PC-3 (cell line): Measurements from ENCODE around the gene TCEA2. TPM values are rescaled to one million over a fixed set of nuclear protein-coding genes. Genes with fewer than 3 reads are reported as not detected.
"Not testable (repeated sequence)": the region's sequence is repeated elsewhere in the genome, so short reads cannot be mapped to it uniquely, and the experiment has no call there.

Experiments
- ATAC-seq: fragments of 200-7000 bp; cut with Tn5 transposase; 2 replicates; pipeline ENCODE4 v1.9.1; 2020; ENCODE audit warnings: mild to moderate bottlenecking, moderate library complexity
- BruUV-seq: library from RNA; stranded (reverse); fragments of 400-500 nt; replicated peaks from 2 replicates; lab custom pipeline; 2021; lab: Mats Ljungman, UMichigan
- CTCF ChIA-PET: fragments of 300-600 bp; sonication (Branson Sonifier 250); formaldehyde crosslinking; loops from one replicate; lab custom pipeline; 2022; ENCODE audit warnings: antibody characterized with exemption; lab: Charles Lee
- POLR2A ChIA-PET: fragments of 300-600 bp; sonication (Branson Sonifier 250); formaldehyde crosslinking; loops from one replicate; lab custom pipeline; 2022; ENCODE audit warnings: antibody characterized with exemption; ENCODE audit not compliant: unreplicated experiment; lab: Charles Lee
- DNase-seq: peaks from one replicate; pipeline ENCODE4 v3.0.0-alpha.2; 2015
- H2AFZ ChIP-seq: fragments of 300-600 bp; sonication (generic); 2 replicates; pipeline ENCODE4 v1.6.0; 2016; ENCODE audit warnings: antibody characterized with exemption, low read length
- H3F3A ChIP-seq: fragments of 300-600 bp; sonication (generic); one replicate; pipeline ENCODE4 v1.6.0; 2017; ENCODE audit warnings: antibody characterized with exemption, low read length, control low read depth, mild to moderate bottlenecking; ENCODE audit not compliant: unreplicated experiment
- H3K27ac ChIP-seq: fragments of 300-600 bp; sonication (generic); 2 replicates; pipeline ENCODE4 v1.5.1; 2016; ENCODE audit warnings: mild to moderate bottlenecking, low read length
- H3K27me3 ChIP-seq: fragments of 300-600 bp; sonication (generic); 2 replicates; pipeline ENCODE4 v1.6.1; 2016; ENCODE audit warnings: low read length, mixed read lengths
- H3K36me3 ChIP-seq: fragments of 300-600 bp; sonication (generic); 2 replicates; pipeline ENCODE4 v1.6.1; 2016; ENCODE audit warnings: low read depth, mixed run types, low read length, mixed read lengths
- H3K4me1 ChIP-seq: fragments of 300-600 bp; sonication (generic); 2 replicates; pipeline ENCODE4 v1.5.1; 2016; ENCODE audit warnings: low read length; ENCODE audit not compliant: insufficient read depth
- H3K4me2 ChIP-seq: fragments of 300-600 bp; sonication (generic); 2 replicates; pipeline ENCODE4 v1.6.0; 2016; ENCODE audit warnings: low read length
- H3K4me3 ChIP-seq: fragments of 300-600 bp; sonication (generic); 2 replicates; pipeline ENCODE4 v1.5.1; 2016; ENCODE audit warnings: mild to moderate bottlenecking, low read length, mixed read lengths
- H3K79me2 ChIP-seq: fragments of 300-600 bp; sonication (generic); 2 replicates; pipeline ENCODE4 v1.6.1; 2017; ENCODE audit warnings: low read length, mixed read lengths
- H3K9ac ChIP-seq: fragments of 300-600 bp; sonication (generic); 2 replicates; pipeline ENCODE4 v1.6.0; 2016; ENCODE audit warnings: mild to moderate bottlenecking, low read length
- H3K9me2 ChIP-seq: fragments of 300-600 bp; sonication (generic); replicated peaks from 2 replicates; pipeline ENCODE4 v1.6.1; 2016; ENCODE audit warnings: mixed run types, low read length, mixed read lengths
- H3K9me3 ChIP-seq: fragments of 300-600 bp; sonication (generic); 2 replicates; pipeline ENCODE4 v1.6.1; 2016; ENCODE audit warnings: low read length, mixed read lengths
- H4K20me1 ChIP-seq: fragments of 300-600 bp; sonication (generic); 2 replicates; pipeline ENCODE4 v1.6.1; 2016; ENCODE audit warnings: low read length, mixed read lengths
- EZH2 ChIP-seq: fragments of 300-600 bp; sonication (generic); IDR thresholded peaks from one replicate; pipeline ENCODE4 v1.6.1; 2017; ENCODE audit warnings: antibody characterized with exemption, mild to moderate bottlenecking, low read length; ENCODE audit not compliant: unreplicated experiment
- EZH2phosphoT487 ChIP-seq: fragments of 300-600 bp; sonication (generic); IDR thresholded peaks from 2 replicates; pipeline ENCODE4 v1.6.1; 2018; ENCODE audit warnings: mild to moderate bottlenecking, antibody characterized with exemption, low read length, borderline replicate concordance
- intact Hi-C: fragments of 100-400 bp; cut with micrococcal nuclease; formaldehyde crosslinking; loops from 2 replicates; pipeline ENCODE4 v1.9.0; 2023
- total RNA-seq: library from RNA; depleted of rRNA; stranded (reverse); fragments of >200 nt; gene quantifications from 2 replicates; pipeline ENCODE4 v1.2.3, GENCODE V29; 2014
- TF ChIP-seq, protein P1 (sequence below): fragments of 300-600 bp; sonication (generic); conservative IDR thresholded peaks from 2 replicates; pipeline ENCODE4 v1.5.1; 2017; ENCODE audit warnings: antibody characterized with exemption, low read depth, mild to moderate bottlenecking, low read length

TCEA2 gene
- total RNA-seq, 1 experiment from 2014 or later: 19.1 TPM

DNA sequence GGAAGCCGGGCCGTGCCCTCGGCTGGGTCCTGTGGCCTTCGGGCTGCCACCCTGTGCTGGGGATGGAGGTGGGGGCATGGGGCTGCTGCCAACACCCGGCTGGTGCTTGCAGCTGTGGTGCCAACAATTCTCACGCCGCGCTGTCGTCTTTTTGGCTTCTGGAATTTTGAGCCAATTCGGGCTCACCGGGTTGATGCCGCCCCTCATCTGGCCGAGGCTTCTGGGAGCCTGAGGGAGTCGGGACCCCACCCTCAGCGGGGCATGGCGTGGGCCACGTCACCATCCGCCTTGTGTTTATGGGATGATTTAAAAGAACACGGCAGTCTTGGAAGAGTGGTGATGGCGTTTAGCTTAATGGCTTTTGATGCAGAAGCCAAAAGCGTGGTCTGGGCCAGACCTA is 53.0 kb downstream of the TCEA2 start:
- no peaks in the 10 kb centered on the region; the same call in 1 of the 2 replicates for H3K4me1 ChIP-seq
- TF ChIP-seq, protein P1, sequence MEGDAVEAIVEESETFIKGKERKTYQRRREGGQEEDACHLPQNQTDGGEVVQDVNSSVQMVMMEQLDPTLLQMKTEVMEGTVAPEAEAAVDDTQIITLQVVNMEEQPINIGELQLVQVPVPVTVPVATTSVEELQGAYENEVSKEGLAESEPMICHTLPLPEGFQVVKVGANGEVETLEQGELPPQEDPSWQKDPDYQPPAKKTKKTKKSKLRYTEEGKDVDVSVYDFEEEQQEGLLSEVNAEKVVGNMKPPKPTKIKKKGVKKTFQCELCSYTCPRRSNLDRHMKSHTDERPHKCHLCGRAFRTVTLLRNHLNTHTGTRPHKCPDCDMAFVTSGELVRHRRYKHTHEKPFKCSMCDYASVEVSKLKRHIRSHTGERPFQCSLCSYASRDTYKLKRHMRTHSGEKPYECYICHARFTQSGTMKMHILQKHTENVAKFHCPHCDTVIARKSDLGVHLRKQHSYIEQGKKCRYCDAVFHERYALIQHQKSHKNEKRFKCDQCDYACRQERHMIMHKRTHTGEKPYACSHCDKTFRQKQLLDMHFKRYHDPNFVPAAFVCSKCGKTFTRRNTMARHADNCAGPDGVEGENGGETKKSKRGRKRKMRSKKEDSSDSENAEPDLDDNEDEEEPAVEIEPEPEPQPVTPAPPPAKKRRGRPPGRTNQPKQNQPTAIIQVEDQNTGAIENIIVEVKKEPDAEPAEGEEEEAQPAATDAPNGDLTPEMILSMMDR: no peak
- TF ChIP-seq EZH2phosphoT487 (no peak), EZH2 (no peak)
- H3K27ac ChIP-seq: no peak overlapping the region
- no peak overlapping the region for H3K9ac ChIP-seq
- intact Hi-C loops: no loop called here
- H3K4me3 ChIP-seq: no peak overlapping the region
- no peaks in the 10 kb centered on the region for H4K20me1 ChIP-seq
- H2AFZ ChIP-seq: no peak overlapping the region
- no peaks in the 10 kb centered on the region for H3K36me3 ChIP-seq
- no peak overlapping the region for H3K4me2 ChIP-seq
- ChIA-PET CTCF (no interaction called here), POLR2A (no interaction called here)
- no TSS peak for BruUV-seq
- H3F3A ChIP-seq: no peaks in the 10 kb centered on the region
- H3K9me3 ChIP-seq: no peaks in the 10 kb centered on the region
- H3K9me2 ChIP-seq: no peaks in the 10 kb centered on the region
- no peaks in the 10 kb centered on the region for H3K27me3 ChIP-seq
- ATAC-seq: no peak
- no peaks in the 10 kb centered on the region for H3K79me2 ChIP-seq
- no peak for DNase-seq

DNA sequence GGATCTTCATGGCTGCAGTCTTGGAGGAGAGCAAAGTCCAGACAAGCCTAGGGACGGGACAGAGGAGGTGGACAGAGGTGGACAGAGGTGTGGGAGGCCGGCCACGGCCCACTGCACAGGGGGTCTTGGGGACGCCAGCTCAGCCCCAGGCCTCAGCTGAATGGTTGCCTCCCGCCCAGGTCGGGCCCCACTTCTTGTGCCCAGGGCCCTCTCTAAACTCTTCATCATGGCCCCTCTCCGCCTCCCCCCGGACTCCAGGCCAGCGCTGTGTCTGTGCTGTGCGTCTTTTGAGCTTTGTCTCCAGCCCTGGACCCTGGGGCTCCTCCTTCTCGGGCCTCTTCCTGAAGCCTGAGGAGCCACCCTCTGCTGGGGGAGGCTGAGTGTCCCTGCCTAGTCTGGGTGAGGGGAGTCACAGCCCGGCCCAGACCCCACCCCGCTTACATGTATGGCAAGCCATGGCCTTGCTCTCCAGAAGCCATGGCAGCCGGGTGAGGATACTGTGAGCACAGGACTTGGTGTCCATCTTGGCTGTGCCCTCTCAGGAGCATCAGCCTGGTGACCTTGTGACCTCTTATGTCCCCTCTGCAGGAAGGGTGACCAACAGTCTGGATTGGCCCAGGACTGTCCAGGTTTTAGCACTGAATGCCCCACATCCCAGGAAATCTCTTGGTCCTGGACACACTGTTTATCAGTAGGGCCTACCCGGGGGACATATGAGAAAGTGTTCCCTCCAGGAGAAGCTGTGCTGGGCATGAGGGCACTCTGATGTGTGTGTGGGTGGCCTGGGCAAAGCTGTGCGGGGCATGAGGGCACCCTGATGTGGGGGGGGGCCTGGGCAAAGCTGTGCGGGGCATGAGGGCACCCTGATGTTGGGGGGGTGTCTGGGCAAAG is 53.8 kb downstream of the TCEA2 start:
- no peak for ATAC-seq
- CTCF ChIA-PET: no interaction called here
- POLR2A ChIA-PET: interaction anchor here (0.6 kb wide), 1 partner anchor 143 kb away, joined by 10 read pairs; no protein-coding TSS in a partner anchor
- Histone ChIP-seq H3K4me2 (no peak overlapping the region), H3K9me3 (no peaks in the 10 kb centered on the region), H3K4me3 (no peak overlapping the region), H2AFZ (no peak overlapping the region), H3K9me2 (no peaks in the 10 kb centered on the region), H3K4me1 (no peaks in the 10 kb centered on the region; the same call in 1 of the 2 replicates), H3K79me2 (no peaks in the 10 kb centered on the region), H3K9ac (no peak overlapping the region), H3K27ac (no peak overlapping the region), H3K27me3 (no peaks in the 10 kb centered on the region), H4K20me1 (no peaks in the 10 kb centered on the region), H3K36me3 (no peaks in the 10 kb centered on the region), H3F3A (no peaks in the 10 kb centered on the region)
- TF ChIP-seq EZH2: no peak
- no peak for TF ChIP-seq EZH2phosphoT487
- TF ChIP-seq, protein P1: no peak
- intact Hi-C loops: no loop called here
- no TSS peak for BruUV-seq
- no peak for DNase-seq

DNA sequence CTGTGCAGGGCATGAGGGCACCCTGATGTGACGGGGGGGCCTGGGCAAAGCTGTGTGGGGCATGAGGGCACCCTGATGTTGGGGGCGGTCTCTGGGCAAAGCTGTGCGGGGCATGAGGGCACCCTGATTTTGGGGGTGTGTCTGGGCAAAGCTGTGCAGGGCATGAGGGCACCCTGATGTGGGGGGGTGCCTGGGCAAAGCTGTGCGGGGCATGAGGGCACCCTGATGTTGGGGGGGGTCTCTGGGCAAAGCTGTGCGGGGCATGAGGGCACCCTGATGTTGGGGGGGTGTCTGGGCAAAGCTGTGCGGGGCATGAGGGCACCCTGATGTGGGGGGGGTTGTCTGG is 54.4 kb downstream of the TCEA2 start:
- H3K79me2 ChIP-seq, H3K4me3 ChIP-seq, H3K9ac ChIP-seq, DNase-seq, H3K9me2 ChIP-seq, CTCF ChIA-PET, H3K27ac ChIP-seq, H3K27me3 ChIP-seq, BruUV-seq, ATAC-seq, H4K20me1 ChIP-seq, H3K4me2 ChIP-seq, H3K36me3 ChIP-seq, H2AFZ ChIP-seq, intact Hi-C loops, H3F3A ChIP-seq, H3K9me3 ChIP-seq, H3K4me1 ChIP-seq: not testable (repeated sequence)
- POLR2A ChIA-PET: interaction anchor here (0.6 kb wide), 1 partner anchor 144 kb away, joined by 10 read pairs; no protein-coding TSS in a partner anchor
